ENCODE data around the gene PRR20G. TPM values are rescaled to one million over a fixed set of nuclear protein-coding genes. Genes with fewer than 3 reads are reported as not detected.

Gene PRR20G
- total RNA-seq, 2 experiments from 2014 or later = not detected

DNA sequence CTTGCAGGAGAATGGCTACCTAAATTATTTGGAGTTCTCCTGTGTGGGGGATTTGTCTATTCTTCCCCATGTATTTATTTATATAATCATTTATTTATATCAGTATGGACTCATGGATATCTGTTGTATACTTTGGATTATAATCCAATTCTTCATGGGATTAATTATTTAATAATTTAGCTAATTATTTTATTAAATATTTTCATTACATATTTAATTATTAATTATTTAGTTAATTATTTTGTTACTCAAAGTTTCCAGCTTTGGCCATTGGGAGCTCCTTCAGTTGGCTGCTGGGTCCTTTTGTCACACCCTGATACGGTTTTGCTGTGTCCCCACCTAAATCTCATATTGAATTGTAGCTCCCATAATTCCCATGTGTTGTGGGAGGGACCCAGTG is 3.3 kb upstream of the PRR20G start:
- H3K27me3 Mint-ChIP-seq = peaks cover 31% of the 10 kb centered on the region

DNA sequence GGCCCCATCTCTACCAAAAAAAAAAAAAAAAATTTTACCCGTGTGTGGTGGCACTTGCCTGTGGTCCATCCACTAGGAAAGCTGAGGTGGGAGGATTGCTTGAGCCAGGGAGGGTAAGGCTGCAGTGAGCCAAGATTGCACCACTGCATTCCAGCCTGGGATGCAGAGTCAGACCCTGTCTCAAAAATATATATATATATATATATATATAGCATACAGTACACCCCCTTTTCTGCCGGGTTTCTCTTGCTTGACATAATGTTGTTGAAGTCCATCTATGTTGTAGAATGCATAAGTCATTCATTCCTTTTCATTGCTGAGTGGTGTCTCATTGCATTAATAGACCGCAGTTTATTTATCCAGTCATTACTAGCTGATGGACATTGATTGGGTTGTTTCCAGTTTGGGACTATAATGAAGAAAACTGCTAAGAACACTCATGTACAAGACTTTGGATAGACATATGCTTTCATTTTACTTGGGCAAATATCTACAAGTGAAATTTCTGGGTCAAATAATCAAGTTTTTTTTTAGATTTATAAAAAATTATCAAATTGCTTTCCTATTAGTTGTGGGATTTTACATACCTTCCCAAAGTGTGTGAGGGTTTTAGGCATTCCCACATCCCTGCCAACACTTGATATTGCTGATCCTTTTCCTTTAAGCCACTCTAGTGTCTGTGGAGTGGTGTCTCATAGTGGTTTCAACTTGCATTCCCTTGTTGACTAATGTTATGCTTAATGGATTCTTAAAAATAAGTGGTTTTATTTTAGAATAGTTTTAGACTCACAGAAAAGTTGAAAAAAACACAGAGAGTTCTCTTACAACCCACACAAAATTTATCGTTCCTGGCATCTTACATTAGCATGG is 2.1 kb upstream of the PRR20G start:
- no peak for DNase-seq
- Histone ChIP-seq H3K9me3 (ENCODE audit: control insufficient read depth in 1 of 2, insufficient read depth in 1 of 2, low read length in 2 of 2) (peaks cover 0 to 24% of the 10 kb centered on the region in 2 experiments), H3K4me1 (ENCODE audit: insufficient read depth, low read length) (no peaks in the 10 kb centered on the region), H3K27me3 (ENCODE audit: control insufficient read depth in 1 of 2, insufficient read depth in 2 of 2, low read length in 2 of 2) (peaks cover 5% of the 10 kb centered on the region in 2 experiments), H3K36me3 (ENCODE audit: insufficient read depth, low read length) (no peaks in the 10 kb centered on the region), H3K27ac (ENCODE audit: low read depth in 1 of 2, low read length in 2 of 2) (no peak overlapping the region), H3K4me3 (ENCODE audit: low read length) (no peak overlapping the region)
- Mint-ChIP-seq H3K4me3 (no peak overlapping the region), H3K4me1 (ENCODE audit: low read depth) (no peaks in the 10 kb centered on the region), H3K9me3 (peaks cover 6% of the 10 kb centered on the region), H3K27me3 (peaks cover 24% of the 10 kb centered on the region), H3K27ac (no peak overlapping the region), H3K36me3 (ENCODE audit: low read depth) (no peaks in the 10 kb centered on the region)
- TF ChIP-seq, protein P1, sequence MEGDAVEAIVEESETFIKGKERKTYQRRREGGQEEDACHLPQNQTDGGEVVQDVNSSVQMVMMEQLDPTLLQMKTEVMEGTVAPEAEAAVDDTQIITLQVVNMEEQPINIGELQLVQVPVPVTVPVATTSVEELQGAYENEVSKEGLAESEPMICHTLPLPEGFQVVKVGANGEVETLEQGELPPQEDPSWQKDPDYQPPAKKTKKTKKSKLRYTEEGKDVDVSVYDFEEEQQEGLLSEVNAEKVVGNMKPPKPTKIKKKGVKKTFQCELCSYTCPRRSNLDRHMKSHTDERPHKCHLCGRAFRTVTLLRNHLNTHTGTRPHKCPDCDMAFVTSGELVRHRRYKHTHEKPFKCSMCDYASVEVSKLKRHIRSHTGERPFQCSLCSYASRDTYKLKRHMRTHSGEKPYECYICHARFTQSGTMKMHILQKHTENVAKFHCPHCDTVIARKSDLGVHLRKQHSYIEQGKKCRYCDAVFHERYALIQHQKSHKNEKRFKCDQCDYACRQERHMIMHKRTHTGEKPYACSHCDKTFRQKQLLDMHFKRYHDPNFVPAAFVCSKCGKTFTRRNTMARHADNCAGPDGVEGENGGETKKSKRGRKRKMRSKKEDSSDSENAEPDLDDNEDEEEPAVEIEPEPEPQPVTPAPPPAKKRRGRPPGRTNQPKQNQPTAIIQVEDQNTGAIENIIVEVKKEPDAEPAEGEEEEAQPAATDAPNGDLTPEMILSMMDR (IDR thresholded peaks at IDR 0.05) = no peak
- ChIA-PET CTCF (no interaction called here), POLR2A (interaction anchor here (0.7 kb wide), 2 partner anchors 11 to 578 kb away, joined by 3 to 4 read pairs; no protein-coding TSS in a partner anchor)
- ATAC-seq (ENCODE audit: poor library complexity) = no peak
- intact Hi-C loops (cut with DNase I, micrococcal nuclease) = no loop called here

More for the DNA sequence above, 3.3 kb upstream of the PRR20G start:
- Mint-ChIP-seq H3K4me1 (ENCODE audit: low read depth) (no peaks in the 10 kb centered on the region), H3K27ac (no peak overlapping the region), H3K36me3 (ENCODE audit: low read depth) (no peaks in the 10 kb centered on the region), H3K9me3 (peaks cover 6% of the 10 kb centered on the region), H3K4me3 (no peak overlapping the region)
- ATAC-seq (ENCODE audit: poor library complexity) (no peak), DNase-seq (no peak)
- POLR2A ChIA-PET = no interaction called here
- Histone ChIP-seq H3K36me3 (ENCODE audit: insufficient read depth, low read length) (no peaks in the 10 kb centered on the region), H3K4me1 (ENCODE audit: insufficient read depth, low read length) (no peaks in the 10 kb centered on the region), H3K27ac (ENCODE audit: low read depth in 1 of 2, low read length in 2 of 2) (no peak overlapping the region), H3K4me3 (ENCODE audit: low read length) (no peak overlapping the region), H3K9me3 (ENCODE audit: control insufficient read depth in 1 of 2, insufficient read depth in 1 of 2, low read length in 2 of 2) (peaks cover 0 to 24% of the 10 kb centered on the region in 2 experiments), H3K27me3 (ENCODE audit: control insufficient read depth in 1 of 2, insufficient read depth in 2 of 2, low read length in 2 of 2) (peaks cover 5 to 9% of the 10 kb centered on the region in 2 experiments)
- CTCF ChIA-PET = no interaction called here
- intact Hi-C loops (cut with DNase I, micrococcal nuclease) = no loop called here
- TF ChIP-seq, protein P1 (IDR thresholded peaks at IDR 0.05) = no peak

DNA sequence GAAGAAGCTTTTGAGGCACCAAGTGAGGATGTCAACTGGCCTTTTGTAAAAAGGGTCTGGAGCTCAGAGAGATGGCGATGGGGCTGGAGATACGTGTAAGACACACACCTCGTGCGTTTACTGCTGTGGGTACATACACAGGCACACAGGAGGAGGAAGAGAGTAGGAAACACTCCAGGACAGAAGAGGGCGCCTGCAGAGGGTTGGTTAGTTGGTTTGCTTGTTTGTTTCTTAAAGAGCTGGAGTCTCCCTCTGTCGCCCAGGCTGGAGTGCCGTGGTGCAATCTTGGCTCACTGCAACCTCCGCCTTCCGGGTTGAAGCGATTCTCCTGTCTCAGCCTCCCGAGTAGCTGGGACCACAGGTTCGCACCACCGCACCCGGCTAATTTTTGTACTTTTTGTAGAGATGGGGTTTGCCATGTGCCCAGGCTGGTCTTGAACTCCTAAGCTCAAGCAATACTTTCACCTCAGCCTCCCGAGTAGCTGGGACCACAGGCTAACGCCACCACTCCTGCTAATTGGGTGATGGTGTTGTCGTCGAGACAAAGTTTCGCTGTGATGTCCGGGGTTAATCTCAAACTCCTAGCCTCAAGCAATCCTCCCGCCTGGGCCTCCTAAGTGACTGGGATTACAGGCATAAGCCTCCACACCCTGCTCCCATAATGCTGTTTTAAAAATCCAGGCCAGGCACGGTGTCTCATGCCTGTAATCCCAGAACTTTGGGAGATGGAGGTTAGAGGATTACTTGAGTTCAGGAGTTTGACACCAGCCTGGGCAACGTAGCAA is 1.3 kb upstream of the PRR20G start:
- intact Hi-C loops (cut with DNase I, micrococcal nuclease) = no loop called here
- no peaks in the 10 kb centered on the region for H3K4me1 ChIP-seq (ENCODE audit: insufficient read depth, low read length)
- H3K27me3 Mint-ChIP-seq = peaks cover 17% of the 10 kb centered on the region

More for the DNA sequence above, 1.3 kb upstream of the PRR20G start:
- CTCF ChIA-PET = no interaction called here
- H3K4me3 Mint-ChIP-seq = no peak overlapping the region
- no peaks in the 10 kb centered on the region for H3K4me1 Mint-ChIP-seq (ENCODE audit: low read depth)
- H3K36me3 Mint-ChIP-seq (ENCODE audit: low read depth) = no peaks in the 10 kb centered on the region
- ATAC-seq (ENCODE audit: poor library complexity) = peak; percentile 29
- Histone ChIP-seq H3K36me3 (ENCODE audit: insufficient read depth, low read length) (no peaks in the 10 kb centered on the region), H3K27me3 (ENCODE audit: control insufficient read depth in 1 of 2, insufficient read depth in 2 of 2, low read length in 2 of 2) (peaks cover 0 to 5% of the 10 kb centered on the region in 2 experiments), H3K9me3 (ENCODE audit: control insufficient read depth in 1 of 2, insufficient read depth in 1 of 2, low read length in 2 of 2) (peaks cover 0 to 30% of the 10 kb centered on the region in 2 experiments), H3K27ac (ENCODE audit: low read depth in 1 of 2, low read length in 2 of 2) (no peak overlapping the region), H3K4me3 (ENCODE audit: low read length) (no peak overlapping the region)
- peaks cover 6% of the 10 kb centered on the region for H3K9me3 Mint-ChIP-seq
- TF ChIP-seq, protein P1 (IDR thresholded peaks at IDR 0.05) = no peak
- peak in 1 of 14 experiments; percentile 8 for DNase-seq
- no peak overlapping the region for H3K27ac Mint-ChIP-seq
- POLR2A ChIA-PET = interaction anchor here (0.7 kb wide), 2 partner anchors 12 to 579 kb away, joined by 3 to 4 read pairs; no protein-coding TSS in a partner anchor
